Muscle of leg (tissue), 11 donors: Measurements from ENCODE around the gene AMMECR1L. TPM values are rescaled to one million over a fixed set of nuclear protein-coding genes. Genes with fewer than 3 reads are reported as not detected.
A peak's percentile ranks its signal among the peaks of the same experiment; 100 is the strongest.
"Not testable (repeated sequence)": the region's sequence is repeated elsewhere in the genome, so short reads cannot be mapped to it uniquely, and the experiment has no call there.

ENCODE experiments used
- DNase-seq: peaks from one replicate; pipeline ENCODE4 v3.0.0; 2013
- H3K27ac ChIP-seq: one replicate; pipeline ENCODE4 v1.5.1; 2013; ENCODE audit warnings: mild to moderate bottlenecking, low read length, control low read depth
- H3K27me3 ChIP-seq: one replicate; pipeline ENCODE4 v1.6.1; 2013; ENCODE audit warnings: low read length; ENCODE audit not compliant: control insufficient read depth, insufficient read depth
- H3K36me3 ChIP-seq: one replicate; pipeline ENCODE4 v1.6.1; 2013; ENCODE audit warnings: low read length; ENCODE audit not compliant: control insufficient read depth, insufficient read depth
- H3K4me1 ChIP-seq: one replicate; pipeline ENCODE4 v1.6.1; 2013; ENCODE audit warnings: low read length; ENCODE audit not compliant: control insufficient read depth, insufficient read depth
- H3K4me3 ChIP-seq: one replicate; pipeline ENCODE4 v1.5.1; 2013; ENCODE audit warnings: low read length, control low read depth
- H3K9me3 ChIP-seq: replicated peaks from 2 replicates; pipeline ENCODE4 v1.6.1; 2013; ENCODE audit warnings: low read depth, low read length; ENCODE audit not compliant: control insufficient read depth
- WGBS: methylation state at CpG from one replicate; pipeline ENCODE4 v1.1.5; 2013; ENCODE audit warnings: missing lambda C conversion rate; ENCODE audit not compliant: insufficient coverage; 5-methylcytosine and 5-hydroxymethylcytosine counted together
- polyA plus RNA-seq, 8 donors: library from polyadenylated mRNA; unstranded; fragments of 120-200 nt; gene quantifications; one replicate each; pipeline versions ENCODE4 v1.2.1 to v1.2.3, GENCODE V29; 2013; ENCODE audit warnings: inconsistent platforms in 1 of 8, low replicate concordance in 1 of 8; ENCODE audit not compliant: insufficient read length in 8 of 8, insufficient read depth in 1 of 8
- total RNA-seq: library from RNA; stranded (reverse); fragments of 120-200 nt; gene quantifications from one replicate; pipeline ENCODE4 v1.2.4, GENCODE V29; 2013

AMMECR1L gene
- total and polyA plus RNA-seq, 9 donors = 9.4 to 21.2 (median 14.5) TPM

GRCh38 chr2:127844973-127845372 is 40.8 kb downstream of the AMMECR1L start:
- H3K4me1 ChIP-seq = no peaks in the 10 kb centered on the region
- H3K27me3 ChIP-seq = no peaks in the 10 kb centered on the region
- H3K27ac ChIP-seq = no peak overlapping the region
- peaks cover 42% of the 10 kb centered on the region for H3K36me3 ChIP-seq
- 77% methylated on average over 3 of the region's 4 CpGs for WGBS
- DNase-seq = no peak
- no peaks in the 10 kb centered on the region for H3K9me3 ChIP-seq
- H3K4me3 ChIP-seq = no peak overlapping the region

- WGBS = 90% methylated on average over 3 of the region's 6 CpGs
Measured at GRCh38 chr2:127843677-127844076, 42.1 kb downstream of the AMMECR1L start.

GRCh38 chr2:127841466-127842178 is 44.1 kb downstream of the AMMECR1L start:
- Histone ChIP-seq H3K9me3 (no peaks in the 10 kb centered on the region), H3K4me3 (no peak overlapping the region), H3K27ac (no peak overlapping the region), H3K36me3 (peaks cover 13% of the 10 kb centered on the region), H3K27me3 (no peaks in the 10 kb centered on the region), H3K4me1 (no peaks in the 10 kb centered on the region)
- no peak for DNase-seq
- 75% methylated on average over 16 of the region's 20 CpGs for WGBS

More at GRCh38 chr2:127843677-127844076, 42.1 kb downstream of the AMMECR1L start:
- Histone ChIP-seq H3K36me3 (peaks cover 32% of the 10 kb centered on the region), H3K4me1 (no peaks in the 10 kb centered on the region), H3K27ac (no peak overlapping the region), H3K27me3 (no peaks in the 10 kb centered on the region), H3K9me3 (no peaks in the 10 kb centered on the region), H3K4me3 (no peak overlapping the region)
- no peak for DNase-seq

GRCh38 chr2:127840893-127841292 is 44.9 kb downstream of the AMMECR1L start:
- Histone ChIP-seq H3K27ac (no peak overlapping the region), H3K36me3 (peaks cover 8% of the 10 kb centered on the region), H3K27me3 (no peaks in the 10 kb centered on the region), H3K9me3 (no peaks in the 10 kb centered on the region), H3K4me1 (no peaks in the 10 kb centered on the region), H3K4me3 (no peak overlapping the region)
- WGBS = 85% methylated on average over 2 of the region's 4 CpGs
- no peak for DNase-seq

- H3K36me3 ChIP-seq = no peaks in the 10 kb centered on the region
- WGBS = 60% methylated on average over 1 of the region's 3 CpGs
- H3K9me3 ChIP-seq = no peaks in the 10 kb centered on the region
- no peaks in the 10 kb centered on the region for H3K4me1 ChIP-seq
- no peak for DNase-seq
- no peak overlapping the region for H3K4me3 ChIP-seq
- no peak overlapping the region for H3K27ac ChIP-seq
- no peaks in the 10 kb centered on the region for H3K27me3 ChIP-seq
Measured at GRCh38 chr2:127834951-127835350, 50.8 kb downstream of the AMMECR1L start.

GRCh38 chr2:127829845-127830246 is 55.9 kb downstream of the AMMECR1L start:
- Histone ChIP-seq H3K4me1 (no peaks in the 10 kb centered on the region), H3K9me3 (no peaks in the 10 kb centered on the region), H3K4me3 (no peak overlapping the region), H3K27ac (no peak overlapping the region), H3K27me3 (no peaks in the 10 kb centered on the region), H3K36me3 (no peaks in the 10 kb centered on the region)
- DNase-seq = peak; percentile 34
- no CpG with 5 or more reads among the region's 5 CpGs for WGBS

- not testable (repeated sequence) for H3K27ac ChIP-seq, H3K4me1 ChIP-seq, H3K36me3 ChIP-seq, DNase-seq, H3K27me3 ChIP-seq, H3K4me3 ChIP-seq, H3K9me3 ChIP-seq
- WGBS = 100% methylated on average over 1 of the region's 2 CpGs
Measured at GRCh38 chr2:127826708-127827107, 59.0 kb downstream of the AMMECR1L start.

GRCh38 chr2:127826047-127826446 is 59.7 kb downstream of the AMMECR1L start:
- WGBS = 86% methylated on average over 9 of the region's 12 CpGs
- DNase-seq = no peak
- no peaks in the 10 kb centered on the region for H3K36me3 ChIP-seq
- no peaks in the 10 kb centered on the region for H3K27me3 ChIP-seq
- H3K27ac ChIP-seq = no peak overlapping the region
- peaks cover 8% of the 10 kb centered on the region for H3K9me3 ChIP-seq
- no peak overlapping the region for H3K4me3 ChIP-seq
- H3K4me1 ChIP-seq = no peaks in the 10 kb centered on the region

GRCh38 chr2:127820080-127820668 is 65.6 kb downstream of the AMMECR1L start:
- H3K27me3 ChIP-seq = peaks cover 3% of the 10 kb centered on the region
- peaks cover 23% of the 10 kb centered on the region for H3K9me3 ChIP-seq
- no peak overlapping the region for H3K27ac ChIP-seq
- H3K36me3 ChIP-seq = no peaks in the 10 kb centered on the region
- no peak overlapping the region for H3K4me3 ChIP-seq
- no peak for DNase-seq
- 83% methylated on average over 5 of the region's 6 CpGs for WGBS
- no peaks in the 10 kb centered on the region for H3K4me1 ChIP-seq

- WGBS = 80% methylated on average over 3 of the region's 8 CpGs
- Histone ChIP-seq H3K4me3 (no peak overlapping the region), H3K36me3 (no peaks in the 10 kb centered on the region), H3K27ac (no peak overlapping the region), H3K4me1 (no peaks in the 10 kb centered on the region), H3K27me3 (peaks cover 3% of the 10 kb centered on the region), H3K9me3 (peaks cover 23% of the 10 kb centered on the region)
- no peak for DNase-seq
Measured at GRCh38 chr2:127818794-127819425, 66.8 kb downstream of the AMMECR1L start.
